NB4 (cell line): ENCODE results near the gene ADAM10.

Source experiments
- CTCF ChIP-seq: IDR thresholded peaks from one replicate; pipeline ENCODE4 v1.5.1; 2012; ENCODE audit warnings: low read depth, low read length
- MYC ChIP-seq: IDR thresholded peaks from 2 replicates; pipeline ENCODE4 v1.6.1; 2011; ENCODE audit warnings: low read depth, low read length
- POLR2A ChIP-seq: IDR thresholded peaks from 2 replicates; pipeline ENCODE4 v1.6.1; 2011; ENCODE audit warnings: mild to moderate bottlenecking; ENCODE audit not compliant: insufficient read length; ENCODE audit errors: extremely low read depth

GRCh38 chr15:58755350-58755749, 5.8 kb upstream of the ADAM10 start:
- no peak for TF ChIP-seq CTCF
- TF ChIP-seq POLR2A: no peak
- TF ChIP-seq MYC: no peak
